Activated naive CD4-positive, alpha-beta T cell treated with anti-CD3 and anti-CD28 coated beads, Interleukin-2, amount 50 U/mL, for 72 hours (primary cell): ENCODE results near the gene C1orf115. TPM values are rescaled to one million over a fixed set of nuclear protein-coding genes. Genes with fewer than 3 reads are reported as not detected.
A peak's percentile ranks its signal among the peaks of the same experiment; 100 is the strongest.

ENCODE experiments used
- ATAC-seq, 2 donors: fragments of 150-1000 bp; cut with Tn5 transposase; 2 replicates each; pipeline ENCODE4 v1.10.0; 2021; ENCODE audit warnings: mild to moderate bottlenecking in 2 of 2, moderate library complexity in 2 of 2
- DNase-seq, 2 donors: peaks; one replicate each; pipeline ENCODE4 v3.0.0; 2021 to 2022; ENCODE audit warnings: low spot score in 2 of 2
- H3K27ac Mint-ChIP-seq, 2 donors: one replicate each; pipeline ENCODE4 v1.8.0; 2022; ENCODE audit warnings: mild to moderate bottlenecking in 2 of 2, mixed read lengths in 2 of 2
- H3K36me3 Mint-ChIP-seq, 2 donors: one replicate each; pipeline ENCODE4 v1.8.0; 2022; ENCODE audit warnings: mixed read lengths in 2 of 2
- H3K9me3 Mint-ChIP-seq, 2 donors: one replicate each; pipeline ENCODE4 v1.8.0; 2022; ENCODE audit warnings: mixed read lengths in 2 of 2
- total RNA-seq, 2 donors: library from RNA; stranded (reverse); gene quantifications; one replicate each; pipeline ENCODE4 v1.2.3, GENCODE V29; 2022

C1orf115 gene
- total RNA-seq, 2 donors from 2014 or later, result 0.60 to 0.87 TPM

DNA sequence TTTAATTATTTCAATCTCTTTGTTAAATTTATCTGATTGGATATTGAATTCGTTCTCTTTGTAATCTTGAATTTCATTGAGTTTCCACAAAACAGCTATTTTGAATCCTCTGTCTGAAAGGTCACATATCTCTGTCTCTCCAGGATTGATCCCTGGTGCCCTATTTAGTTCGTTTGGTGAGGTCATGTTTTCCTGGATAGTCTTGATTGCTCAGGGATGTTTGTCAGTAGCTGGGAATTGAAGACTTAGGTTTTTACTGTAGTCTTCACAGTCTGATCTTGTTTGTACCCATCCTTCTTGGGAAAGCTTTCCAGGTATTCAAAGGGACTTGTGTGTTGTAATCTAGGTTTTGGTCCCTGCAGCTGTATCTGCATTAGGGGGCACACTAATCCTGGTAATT is 51.2 kb downstream of the C1orf115 start:
- H3K36me3 Mint-ChIP-seq, result peaks cover 0 to 4% of the 10 kb centered on the region in 2 donors
- ATAC-seq (no peak), DNase-seq (no peak)
- no peak overlapping the region for H3K27ac Mint-ChIP-seq
- H3K9me3 Mint-ChIP-seq, result no peaks in the 10 kb centered on the region

DNA sequence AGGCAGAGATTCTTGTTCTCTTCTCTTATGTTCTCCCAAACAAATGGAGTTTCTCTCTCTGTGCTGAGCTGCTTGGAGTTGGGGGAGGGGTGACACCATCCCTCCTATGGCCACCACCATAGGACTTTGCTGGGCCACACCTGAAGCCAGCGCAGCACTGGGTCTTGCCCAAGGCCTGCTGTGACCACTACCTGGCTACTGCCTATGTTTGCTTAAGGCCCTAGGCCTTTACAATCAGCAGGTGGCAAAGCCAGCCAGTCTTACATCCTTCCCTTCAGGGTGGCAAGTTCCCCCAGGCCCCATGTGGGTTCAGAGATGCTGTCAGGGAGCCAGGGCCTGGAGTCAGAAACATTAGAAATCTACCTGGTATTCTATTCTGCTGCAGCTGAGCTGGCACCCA is 51.7 kb downstream of the C1orf115 start:
- no peak for DNase-seq
- ATAC-seq, result no peak
- H3K36me3 Mint-ChIP-seq, result peaks cover 0 to 7% of the 10 kb centered on the region in 2 donors
- no peak overlapping the region for H3K27ac Mint-ChIP-seq
- H3K9me3 Mint-ChIP-seq, result no peaks in the 10 kb centered on the region

- ATAC-seq (no peak), DNase-seq (no peak)
- Mint-ChIP-seq H3K9me3 (no peaks in the 10 kb centered on the region), H3K27ac (no peak overlapping the region), H3K36me3 (peaks cover 0 to 7% of the 10 kb centered on the region in 2 donors)
Measured at GRCh38 chr1:220742520-220742919, 52.4 kb downstream of the C1orf115 start.

DNA sequence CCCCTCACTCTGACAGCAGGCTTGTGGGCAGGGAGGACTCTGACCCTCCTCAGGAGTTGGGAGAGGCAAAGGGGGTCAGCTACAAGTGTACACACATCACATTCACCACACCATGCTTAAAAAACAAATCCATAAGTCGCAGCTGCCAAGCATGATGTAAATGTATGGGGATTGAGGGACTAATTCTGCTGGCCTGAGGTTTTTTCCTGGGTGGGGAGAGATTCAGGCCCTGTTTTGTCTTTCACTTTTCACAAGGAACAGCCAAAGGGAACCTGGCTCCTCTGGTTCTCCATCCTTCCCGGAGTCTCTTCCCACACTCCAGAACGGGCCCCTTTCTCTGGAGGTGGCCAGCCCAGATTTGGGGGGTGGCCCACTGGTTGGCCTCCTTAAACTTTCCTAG is 56.7 kb downstream of the C1orf115 start:
- H3K27ac Mint-ChIP-seq, result no peak overlapping the region
- DNase-seq (no peak), ATAC-seq (no peak)
- no peaks in the 10 kb centered on the region for H3K9me3 Mint-ChIP-seq
- H3K36me3 Mint-ChIP-seq, result peaks cover 6 to 14% of the 10 kb centered on the region in 2 donors

- DNase-seq (no peak), ATAC-seq (peak in 1 of 2 donors; percentile 8)
- Mint-ChIP-seq H3K27ac (no peak overlapping the region), H3K36me3 (peaks cover 6 to 14% of the 10 kb centered on the region in 2 donors), H3K9me3 (no peaks in the 10 kb centered on the region)
Measured at GRCh38 chr1:220747437-220748088, 57.4 kb downstream of the C1orf115 start.

DNA sequence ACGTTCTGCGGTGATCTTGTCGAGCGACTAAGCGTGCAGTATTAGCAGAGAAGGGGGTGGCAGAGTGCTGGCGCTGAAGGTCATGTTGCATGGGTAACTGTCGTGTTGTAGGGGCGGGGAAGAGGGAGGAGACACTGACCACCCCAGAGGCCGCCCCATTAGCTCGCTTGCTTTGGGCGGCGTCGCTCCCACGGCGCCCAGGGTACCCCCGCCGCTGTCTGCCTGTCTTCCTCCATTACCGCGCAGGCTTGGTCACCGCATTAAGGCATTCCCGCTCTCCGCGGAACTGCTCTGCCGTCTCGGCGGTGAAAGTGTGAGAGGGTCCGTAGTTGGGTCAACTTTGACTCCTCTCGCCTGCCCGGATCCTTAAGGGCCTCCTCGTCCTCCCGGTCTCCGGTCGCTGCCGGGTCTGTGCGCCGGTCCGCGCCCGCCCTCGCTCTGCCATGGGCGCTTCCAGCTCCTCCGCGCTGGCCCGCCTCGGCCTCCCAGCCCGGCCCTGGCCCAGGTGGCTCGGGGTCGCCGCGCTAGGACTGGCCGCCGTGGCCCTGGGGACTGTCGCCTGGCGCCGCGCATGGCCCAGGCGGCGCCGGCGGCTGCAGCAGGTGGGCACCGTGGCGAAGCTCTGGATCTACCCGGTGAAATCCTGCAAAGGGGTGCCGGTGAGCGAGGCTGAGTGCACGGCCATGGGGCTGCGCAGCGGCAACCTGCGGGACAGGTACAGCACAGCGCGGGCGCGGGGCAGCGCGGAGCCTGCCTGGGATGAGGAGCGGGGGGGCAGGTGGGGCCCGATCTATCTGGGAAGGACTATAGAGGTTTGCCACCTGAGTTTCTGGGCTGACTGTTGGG is 58.1 kb downstream of the C1orf115 start, which contains the start of gene MTARC2:
TSS of gene MTARC2 (plus strand) at position 234 of the 846 bp plus-strand sequence. CDS start at position 444, 210 bp downstream.
- DNase-seq (peak in 1 of 2 donors; percentile 16), ATAC-seq (peak; percentile 41 to 74)
- H3K36me3 Mint-ChIP-seq, result peaks cover 6 to 14% of the 10 kb centered on the region in 2 donors
- no peaks in the 10 kb centered on the region for H3K9me3 Mint-ChIP-seq
- no peak within 1 kb of the TSS for H3K27ac Mint-ChIP-seq

Other genes with a start within 250 kb of the C1orf115 start
- not detected for gene MARK1, start 162.2 kb upstream of the C1orf115 start, total RNA-seq
- not detected for gene MTARC2, start 58.0 kb downstream of the C1orf115 start, total RNA-seq
- not detected for gene MTARC1, start 96.5 kb downstream of the C1orf115 start, total RNA-seq
- gene HLX, start 189.1 kb downstream of the C1orf115 start, total RNA-seq, result 1 to 10 TPM in 1 of 2 donors, not detected in 1; 1.9 TPM